ENCODE measurements around the gene RFX1. TPM values are rescaled to one million over a fixed set of nuclear protein-coding genes. Genes with fewer than 3 reads are reported as not detected.

The RFX1 gene
- total and polyA plus RNA-seq, 9 of the 15 experiments (the other 6 are each of a cell fraction or from before 2014, with no cell fraction given): 0.14 to 19.3 (median 1.2) TPM

GRCh38 chr19:14012378-14012915 is 6.3 kb upstream of the RFX1 start:
- 50% methylated on average over 2 of the region's 2 CpGs for WGBS (ENCODE audit: insufficient coverage, low coverage, missing lambda C conversion rate)
- Histone ChIP-seq H4K20me1 (replicated peaks; ENCODE audit: control insufficient read depth, insufficient read depth, low read length) (no peaks in the 10 kb centered on the region), H3K9me1 (ENCODE audit: control insufficient read depth, insufficient read depth, low read length) (no peaks in the 10 kb centered on the region), H3K4me3 (no peak overlapping the region), H3K27me3 (ENCODE audit: control insufficient read depth in 2 of 2, insufficient read depth in 2 of 2, low read length in 2 of 2) (no peaks in the 10 kb centered on the region), H3K9ac (ENCODE audit: insufficient read depth in 1 of 2, low read depth in 2 of 2, low read length in 2 of 2) (no peak overlapping the region), H3K4me2 (ENCODE audit: insufficient read depth, low read length) (no peak overlapping the region), H3K27ac (ENCODE audit: extremely low read depth, low read depth, low read length) (no peak overlapping the region), H3K79me2 (ENCODE audit: control insufficient read depth, insufficient read depth, low read length) (no peaks in the 10 kb centered on the region), H3K9me3 (replicated peaks; ENCODE audit: control insufficient read depth, insufficient read depth, low read depth, low read length) (no peaks in the 10 kb centered on the region), H2AFZ (ENCODE audit: low read depth, low read length) (no peak overlapping the region), H3K36me3 (ENCODE audit: control insufficient read depth, insufficient read depth, low read length) (no peaks in the 10 kb centered on the region), H3K4me1 (replicated peaks in 1 of 2; ENCODE audit: control insufficient read depth in 2 of 2, insufficient read depth in 2 of 2, low read length in 2 of 2) (peaks cover 17 to 23% of the 10 kb centered on the region in 2 experiments)
- in situ Hi-C loops (cut with MboI): no loop called here
- ATAC-seq (no peak), DNase-seq (ENCODE audit: extremely low read depth in 1 of 4, low spot score in 3 of 4) (no peak), FAIRE-seq (no peak)
- ChIA-PET CTCF (ENCODE audit: low intra/inter-chr PET ratio) (no interaction called here), POLR2A (interaction anchor here (0.9 kb wide), 1 partner anchor 9 kb away, joined by 4 read pairs; no protein-coding TSS in a partner anchor)
- intact Hi-C loops (cut with micrococcal nuclease): no loop called here
- BruUV-seq (replicated peaks): no TSS peak
- TF ChIP-seq TEAD2 (tag; IDR thresholded peaks at IDR 0.05): no peak
- TF ChIP-seq MCM7 (IDR thresholded peaks at IDR 0.05): no peak
- no peak for TF ChIP-seq HSF4 (CRISPR knock-in tag; IDR thresholded peaks at IDR 0.05; ENCODE audit: borderline replicate concordance)
- TF ChIP-seq, protein P1, sequence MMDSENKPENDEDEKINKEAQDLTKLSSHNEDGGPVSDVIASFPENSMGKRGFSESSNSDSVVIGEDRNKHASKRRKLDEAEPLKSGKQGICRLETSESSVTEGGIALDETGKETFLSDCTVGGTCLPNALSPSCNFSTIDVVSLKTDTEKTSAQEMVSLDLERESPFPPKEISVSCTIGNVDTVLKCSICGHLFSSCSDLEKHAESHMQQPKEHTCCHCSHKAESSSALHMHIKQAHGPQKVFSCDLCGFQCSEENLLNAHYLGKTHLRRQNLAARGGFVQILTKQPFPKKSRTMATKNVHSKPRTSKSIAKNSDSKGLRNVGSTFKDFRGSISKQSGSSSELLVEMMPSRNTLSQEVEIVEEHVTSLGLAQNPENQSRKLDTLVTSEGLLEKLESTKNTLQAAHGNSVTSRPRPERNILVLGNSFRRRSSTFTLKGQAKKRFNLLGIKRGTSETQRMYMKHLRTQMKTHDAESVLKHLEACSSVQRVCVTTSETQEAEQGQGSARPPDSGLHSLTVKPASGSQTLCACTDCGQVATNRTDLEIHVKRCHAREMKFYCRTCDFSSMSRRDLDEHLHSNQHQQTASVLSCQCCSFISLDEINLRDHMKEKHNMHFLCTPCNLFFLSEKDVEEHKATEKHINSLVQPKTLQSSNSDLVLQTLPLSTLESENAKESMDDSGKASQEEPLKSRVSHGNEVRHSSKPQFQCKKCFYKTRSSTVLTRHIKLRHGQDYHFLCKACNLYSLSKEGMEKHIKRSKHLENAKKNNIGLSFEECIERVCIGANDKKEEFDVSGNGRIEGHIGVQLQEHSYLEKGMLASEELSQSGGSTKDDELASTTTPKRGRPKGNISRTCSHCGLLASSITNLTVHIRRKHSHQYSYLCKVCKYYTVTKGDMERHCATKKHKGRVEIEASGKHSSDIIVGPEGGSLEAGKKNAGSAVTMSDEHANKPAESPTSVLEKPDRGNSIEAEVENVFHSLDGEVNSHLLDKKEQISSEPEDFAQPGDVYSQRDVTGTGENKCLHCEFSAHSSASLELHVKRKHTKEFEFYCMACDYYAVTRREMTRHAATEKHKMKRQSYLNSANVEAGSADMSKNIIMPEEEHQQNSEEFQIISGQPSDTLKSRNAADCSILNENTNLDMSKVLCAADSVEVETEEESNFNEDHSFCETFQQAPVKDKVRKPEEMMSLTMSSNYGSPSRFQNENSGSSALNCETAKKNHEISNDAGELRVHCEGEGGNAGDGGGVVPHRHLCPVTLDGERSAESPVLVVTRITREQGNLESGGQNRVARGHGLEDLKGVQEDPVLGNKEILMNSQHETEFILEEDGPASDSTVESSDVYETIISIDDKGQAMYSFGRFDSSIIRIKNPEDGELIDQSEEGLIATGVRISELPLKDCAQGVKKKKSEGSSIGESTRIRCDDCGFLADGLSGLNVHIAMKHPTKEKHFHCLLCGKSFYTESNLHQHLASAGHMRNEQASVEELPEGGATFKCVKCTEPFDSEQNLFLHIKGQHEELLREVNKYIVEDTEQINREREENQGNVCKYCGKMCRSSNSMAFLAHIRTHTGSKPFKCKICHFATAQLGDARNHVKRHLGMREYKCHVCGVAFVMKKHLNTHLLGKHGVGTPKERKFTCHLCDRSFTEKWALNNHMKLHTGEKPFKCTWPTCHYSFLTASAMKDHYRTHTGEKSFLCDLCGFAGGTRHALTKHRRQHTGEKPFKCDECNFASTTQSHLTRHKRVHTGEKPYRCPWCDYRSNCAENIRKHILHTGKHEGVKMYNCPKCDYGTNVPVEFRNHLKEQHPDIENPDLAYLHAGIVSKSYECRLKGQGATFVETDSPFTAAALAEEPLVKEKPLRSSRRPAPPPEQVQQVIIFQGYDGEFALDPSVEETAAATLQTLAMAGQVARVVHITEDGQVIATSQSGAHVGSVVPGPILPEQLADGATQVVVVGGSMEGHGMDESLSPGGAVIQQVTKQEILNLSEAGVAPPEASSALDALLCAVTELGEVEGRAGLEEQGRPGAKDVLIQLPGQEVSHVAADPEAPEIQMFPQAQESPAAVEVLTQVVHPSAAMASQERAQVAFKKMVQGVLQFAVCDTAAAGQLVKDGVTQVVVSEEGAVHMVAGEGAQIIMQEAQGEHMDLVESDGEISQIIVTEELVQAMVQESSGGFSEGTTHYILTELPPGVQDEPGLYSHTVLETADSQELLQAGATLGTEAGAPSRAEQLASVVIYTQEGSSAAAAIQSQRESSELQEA (IDR thresholded peaks at IDR 0.05; ENCODE audit: low read depth): no peak
- no peak for TF ChIP-seq TCF3 (CRISPR knock-in tag; IDR thresholded peaks at IDR 0.05)
- no peak for TF ChIP-seq MYBL2 (IDR thresholded peaks at IDR 0.05; ENCODE audit: low read depth)
- no peak for TF ChIP-seq MYBL2 (CRISPR knock-in tag; IDR thresholded peaks at IDR 0.05; ENCODE audit: borderline replicate concordance)
- no peak for TF ChIP-seq TSC22D4 (tag; IDR thresholded peaks at IDR 0.05)
- TF ChIP-seq EWSR1 (IDR thresholded peaks at IDR 0.05; ENCODE audit: borderline replicate concordance, low read depth, partially characterized antibody): no peak
- TF ChIP-seq SPI1 (IDR thresholded peaks at IDR 0.05; ENCODE audit: borderline replicate concordance, low read depth, low read length): no peak
- no peak for TF ChIP-seq ZNF79 (CRISPR knock-in tag; IDR thresholded peaks at IDR 0.05; ENCODE audit: low read depth)
